ENCODE results near the gene TMEM9. TPM values are rescaled to one million over a fixed set of nuclear protein-coding genes. Genes with fewer than 3 reads are reported as not detected.

TMEM9 gene
- total and polyA plus RNA-seq, 8 donors: 64.0 to 148 (median 133) TPM

- TF ChIP-seq CTCF (IDR thresholded peaks at IDR 0.05): no peak
- H3K36me3 ChIP-seq: no peaks in the 10 kb centered on the region
- no peaks in the 10 kb centered on the region for H3K27me3 ChIP-seq
- intact Hi-C loops (cut with DNase I): no loop called here
- H3K4me3 ChIP-seq: no peak overlapping the region
- DNase-seq (no peak), ATAC-seq (no peak)
- H3K27ac ChIP-seq: no peak overlapping the region
- H3K9me3 ChIP-seq: no peaks in the 10 kb centered on the region
- no peaks in the 10 kb centered on the region for H3K4me1 ChIP-seq
These were observed 63.0 kb downstream of the TMEM9 start for GRCh38 chr1:201091256-201091655.

- no peaks in the 10 kb centered on the region for H3K27me3 ChIP-seq
- DNase-seq (no peak), ATAC-seq (no peak)
- no peaks in the 10 kb centered on the region for H3K4me1 ChIP-seq
- H3K4me3 ChIP-seq: no peak overlapping the region
- H3K9me3 ChIP-seq: no peaks in the 10 kb centered on the region
- H3K36me3 ChIP-seq: no peaks in the 10 kb centered on the region
- TF ChIP-seq CTCF (IDR thresholded peaks at IDR 0.05): no peak
- intact Hi-C loops (cut with DNase I): no loop called here
- no peak overlapping the region for H3K27ac ChIP-seq
These were observed 63.7 kb downstream of the TMEM9 start for GRCh38 chr1:201090541-201090940.

- H3K4me1 ChIP-seq: no peaks in the 10 kb centered on the region
- H3K36me3 ChIP-seq: no peaks in the 10 kb centered on the region
- no peak for ATAC-seq
- no peak for DNase-seq
- TF ChIP-seq CTCF (IDR thresholded peaks at IDR 0.05): no peak
- no peaks in the 10 kb centered on the region for H3K9me3 ChIP-seq
- H3K27me3 ChIP-seq: no peaks in the 10 kb centered on the region
- intact Hi-C loops (cut with DNase I): no loop called here
- no peak overlapping the region for H3K4me3 ChIP-seq
- no peak overlapping the region for H3K27ac ChIP-seq
These were observed 64.7 kb downstream of the TMEM9 start for GRCh38 chr1:201089596-201089995.

- intact Hi-C loops (cut with DNase I): no loop called here
- no peaks in the 10 kb centered on the region for H3K9me3 ChIP-seq
- no peaks in the 10 kb centered on the region for H3K4me1 ChIP-seq
- no peak overlapping the region for H3K27ac ChIP-seq
- no peaks in the 10 kb centered on the region for H3K36me3 ChIP-seq
- DNase-seq: no peak
- ATAC-seq: no peak
- TF ChIP-seq CTCF (IDR thresholded peaks at IDR 0.05): no peak
- no peak overlapping the region for H3K4me3 ChIP-seq
- H3K27me3 ChIP-seq: no peaks in the 10 kb centered on the region
These were observed 65.3 kb downstream of the TMEM9 start for GRCh38 chr1:201088901-201089525.

- H3K9me3 ChIP-seq: no peaks in the 10 kb centered on the region
- intact Hi-C loops (cut with DNase I): no loop called here
- TF ChIP-seq CTCF (IDR thresholded peaks at IDR 0.05): no peak
- ATAC-seq (no peak), DNase-seq (no peak)
- H3K36me3 ChIP-seq: no peaks in the 10 kb centered on the region
- no peaks in the 10 kb centered on the region for H3K27me3 ChIP-seq
- no peak overlapping the region for H3K27ac ChIP-seq
- no peak overlapping the region for H3K4me3 ChIP-seq
- no peaks in the 10 kb centered on the region for H3K4me1 ChIP-seq
These were observed 65.9 kb downstream of the TMEM9 start for GRCh38 chr1:201088395-201088794.

Data from left lung (tissue), 10 donors.